AG20443 (cell line): ENCODE measurements around the gene MAPT.
"Not testable (repeated sequence)": the region's sequence is repeated elsewhere in the genome, so short reads cannot be mapped to it uniquely, and the experiment has no call there.

Source experiments
- DNase-seq: peaks from one replicate; pipeline ENCODE4 v3.0.0; 2012; ENCODE audit warnings: low spot score, mixed read lengths

The MAPT gene

GRCh38 chr17:45862127-45862526 is 32.2 kb upstream of the MAPT start:
- not testable (repeated sequence) for DNase-seq

DNA sequence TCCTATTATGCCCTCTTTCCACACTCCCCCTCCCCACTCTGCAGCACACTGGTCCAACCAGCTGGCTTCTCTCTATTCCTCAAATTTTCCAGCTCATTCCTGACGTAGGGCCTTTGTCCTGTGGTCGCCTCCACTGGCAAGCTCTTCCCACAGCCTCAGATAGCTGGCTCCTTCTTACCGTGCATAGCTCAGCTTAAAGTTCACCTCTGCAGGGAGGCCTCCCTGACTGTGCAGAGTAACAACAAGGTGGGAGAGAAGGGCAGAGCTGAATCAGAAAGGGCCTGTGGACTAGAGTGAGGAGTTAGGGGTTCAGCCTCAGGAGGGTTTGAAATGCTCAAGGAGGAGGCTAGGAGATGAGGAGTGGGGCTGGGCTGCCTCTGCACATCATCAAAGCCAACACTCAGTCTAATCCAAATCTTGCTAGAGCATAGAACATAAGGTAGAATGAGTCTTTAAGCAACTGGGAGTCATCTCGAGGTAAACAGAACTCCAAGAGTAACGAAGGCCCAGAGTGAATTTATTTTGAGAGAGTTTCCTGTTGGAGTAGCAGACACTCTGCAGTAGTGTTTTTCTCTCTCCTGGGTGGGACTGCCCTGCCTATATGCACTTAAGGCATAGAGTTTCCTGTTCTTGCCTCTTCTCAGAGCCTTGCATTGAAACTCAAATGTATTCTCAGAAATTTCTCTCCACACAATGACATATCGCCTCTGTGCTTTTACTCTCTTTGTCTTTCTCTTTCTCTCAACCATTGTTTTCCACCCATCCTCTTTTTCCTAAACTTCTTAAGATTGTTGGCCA is 30.3 kb upstream of the MAPT start:
- no peak for DNase-seq

GRCh38 chr17:45867171-45867570 is 27.2 kb upstream of the MAPT start:
- no peak for DNase-seq

DNA sequence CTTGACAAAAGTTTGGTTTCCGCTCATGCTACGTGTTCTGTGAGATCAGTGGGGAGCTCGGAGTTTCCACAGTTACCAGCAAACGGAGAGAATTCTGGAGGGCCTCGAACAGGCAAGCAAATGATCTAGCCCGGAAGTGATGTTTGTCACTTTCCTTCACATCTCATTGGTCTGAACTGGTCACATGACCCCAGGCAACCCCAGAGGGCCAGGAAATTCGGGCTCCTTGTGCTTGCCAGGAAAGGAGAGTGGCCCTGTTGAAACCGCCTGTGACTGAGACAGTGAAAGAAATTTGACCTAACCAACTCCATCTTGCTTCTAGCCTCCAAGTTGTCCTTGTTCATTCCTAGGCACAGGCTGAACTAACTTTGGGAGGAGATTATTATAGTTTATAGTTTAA is 26.7 kb upstream of the MAPT start:
- DNase-seq, result no peak

- DNase-seq, result no peak
Measured at GRCh38 chr17:45868276-45868675, 26.1 kb upstream of the MAPT start.

GRCh38 chr17:45869676-45870341 is 24.5 kb upstream of the MAPT start:
- DNase-seq, result no peak

- DNase-seq, result no peak
Measured at GRCh38 chr17:45870342-45870974, 23.9 kb upstream of the MAPT start.

GRCh38 chr17:45871718-45872117 is 22.6 kb upstream of the MAPT start:
- DNase-seq, result no peak

DNA sequence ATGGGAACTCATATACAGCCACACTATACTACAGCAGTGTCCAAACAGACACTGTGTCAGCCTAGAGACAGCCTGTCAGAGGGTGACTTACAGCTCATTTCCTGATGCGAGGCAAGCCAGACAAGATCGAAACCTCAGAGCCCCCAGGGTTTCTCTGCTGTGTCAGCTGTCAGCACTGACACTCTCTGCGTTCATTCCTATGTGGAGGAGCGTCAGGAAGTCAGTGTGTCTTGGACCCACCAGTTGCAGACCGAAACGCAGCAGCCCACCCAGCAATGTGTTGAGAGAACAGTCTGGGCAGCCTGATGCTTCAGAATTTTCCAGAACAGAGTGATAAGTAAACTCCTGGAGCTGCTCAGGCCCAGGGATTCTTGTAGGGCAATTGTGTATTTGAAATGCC is 20.6 kb upstream of the MAPT start:
- no peak for DNase-seq

DNA sequence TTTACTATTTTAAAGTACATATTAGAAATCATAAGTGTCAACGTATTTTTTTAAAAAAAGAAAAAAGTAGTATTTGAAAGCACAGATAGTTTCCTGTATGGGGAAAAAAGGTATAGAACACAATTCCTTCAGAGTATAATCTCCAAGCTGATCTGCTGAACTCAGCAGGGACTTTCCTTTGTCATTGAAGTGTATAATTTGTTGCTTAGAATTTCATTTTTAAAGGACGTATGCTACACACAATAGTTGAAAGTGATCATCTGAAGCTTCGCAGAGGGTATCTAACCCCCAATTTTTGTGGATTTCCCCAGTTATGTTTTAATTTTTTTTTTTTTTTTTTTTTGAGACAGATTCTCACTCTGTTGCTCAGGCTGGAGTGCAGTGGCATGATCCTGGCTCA is 20.2 kb upstream of the MAPT start:
- no peak for DNase-seq

- no peak for DNase-seq
Measured at GRCh38 chr17:45876539-45876938, 17.8 kb upstream of the MAPT start.

GRCh38 chr17:45877467-45877866 is 16.9 kb upstream of the MAPT start:
- no peak for DNase-seq

DNA sequence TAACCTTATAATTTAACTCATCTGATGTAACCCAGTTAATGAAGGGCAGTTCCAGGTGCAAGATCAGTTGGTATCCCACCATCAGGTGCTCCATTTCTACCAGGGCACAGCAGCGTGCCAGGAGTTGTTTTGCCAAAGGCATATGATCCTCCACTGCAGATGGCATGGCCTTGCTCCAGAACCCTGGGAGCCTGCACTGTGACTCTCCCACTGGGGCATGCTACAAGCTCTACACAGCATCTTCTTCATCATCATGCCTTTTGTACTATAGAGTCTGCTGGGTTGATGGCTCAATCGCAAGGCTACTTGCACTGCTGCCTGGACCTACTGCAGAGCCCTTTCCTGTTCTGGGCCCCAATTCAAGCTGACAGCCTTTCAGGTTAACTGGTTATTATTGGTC is 11.3 kb upstream of the MAPT start:
- DNase-seq, result no peak

DNA sequence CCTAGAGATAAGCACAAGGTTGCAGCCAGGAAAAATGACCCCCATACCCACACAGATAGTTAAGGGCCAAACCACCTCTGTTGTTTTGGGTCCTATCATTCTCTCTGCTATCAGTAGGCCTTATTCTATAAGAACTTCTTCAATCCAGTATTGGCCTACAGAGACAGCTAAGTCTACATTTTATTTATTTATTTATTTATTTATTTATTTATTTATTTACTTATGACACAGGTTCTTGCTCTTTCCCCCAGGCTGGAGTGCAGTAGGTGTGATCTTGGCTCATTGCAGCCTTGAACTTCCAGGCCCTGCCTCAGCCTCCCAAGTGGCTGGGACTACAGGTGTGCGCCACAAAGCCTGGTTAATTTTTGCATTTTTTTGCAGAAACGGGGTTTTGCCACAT is 7.5 kb upstream of the MAPT start:
- no peak for DNase-seq

GRCh38 chr17:45888392-45888791 is 6.0 kb upstream of the MAPT start:
- DNase-seq, result no peak

- no peak for DNase-seq
Measured at GRCh38 chr17:45889579-45889978, 4.8 kb upstream of the MAPT start.

GRCh38 chr17:45893725-45894021 is 681 bp upstream of the MAPT start:
- no peak for DNase-seq

DNA sequence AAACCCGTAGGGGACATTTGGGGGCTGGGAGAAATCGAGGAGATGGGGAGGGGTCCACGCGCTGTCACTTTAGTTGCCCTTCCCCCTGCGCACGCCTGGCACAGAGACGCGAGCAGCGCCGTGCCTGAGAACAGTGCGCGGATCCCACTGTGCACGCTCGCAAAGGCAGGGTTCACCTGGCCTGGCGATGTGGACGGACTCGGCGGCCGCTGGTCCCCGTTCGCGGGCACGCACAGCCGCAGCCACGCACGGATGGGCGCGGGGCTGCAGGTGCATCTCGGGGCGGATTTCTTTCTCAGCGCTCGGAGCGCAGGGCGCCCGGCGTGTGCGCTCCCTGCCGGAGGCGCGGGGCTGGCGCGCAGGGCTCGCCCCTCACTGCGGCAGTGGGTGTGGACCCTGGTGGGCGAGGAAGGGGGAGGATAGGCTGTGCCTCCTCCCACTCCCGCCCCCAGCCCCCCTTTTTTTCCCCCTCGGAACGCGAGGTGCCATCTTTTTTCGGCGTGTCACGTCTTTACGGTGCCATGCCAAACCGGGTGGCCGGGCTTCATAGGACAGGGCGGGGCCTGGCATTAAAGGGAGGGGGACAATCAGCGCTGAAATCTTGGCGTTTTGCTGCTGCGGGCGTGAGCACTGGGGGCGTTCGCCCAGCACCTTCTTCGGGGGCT is 1.1 kb downstream of the MAPT start:
- no peak for DNase-seq

GRCh38 chr17:45895969-45896785 is 1.8 kb downstream of the MAPT start:
- DNase-seq, result no peak

DNA sequence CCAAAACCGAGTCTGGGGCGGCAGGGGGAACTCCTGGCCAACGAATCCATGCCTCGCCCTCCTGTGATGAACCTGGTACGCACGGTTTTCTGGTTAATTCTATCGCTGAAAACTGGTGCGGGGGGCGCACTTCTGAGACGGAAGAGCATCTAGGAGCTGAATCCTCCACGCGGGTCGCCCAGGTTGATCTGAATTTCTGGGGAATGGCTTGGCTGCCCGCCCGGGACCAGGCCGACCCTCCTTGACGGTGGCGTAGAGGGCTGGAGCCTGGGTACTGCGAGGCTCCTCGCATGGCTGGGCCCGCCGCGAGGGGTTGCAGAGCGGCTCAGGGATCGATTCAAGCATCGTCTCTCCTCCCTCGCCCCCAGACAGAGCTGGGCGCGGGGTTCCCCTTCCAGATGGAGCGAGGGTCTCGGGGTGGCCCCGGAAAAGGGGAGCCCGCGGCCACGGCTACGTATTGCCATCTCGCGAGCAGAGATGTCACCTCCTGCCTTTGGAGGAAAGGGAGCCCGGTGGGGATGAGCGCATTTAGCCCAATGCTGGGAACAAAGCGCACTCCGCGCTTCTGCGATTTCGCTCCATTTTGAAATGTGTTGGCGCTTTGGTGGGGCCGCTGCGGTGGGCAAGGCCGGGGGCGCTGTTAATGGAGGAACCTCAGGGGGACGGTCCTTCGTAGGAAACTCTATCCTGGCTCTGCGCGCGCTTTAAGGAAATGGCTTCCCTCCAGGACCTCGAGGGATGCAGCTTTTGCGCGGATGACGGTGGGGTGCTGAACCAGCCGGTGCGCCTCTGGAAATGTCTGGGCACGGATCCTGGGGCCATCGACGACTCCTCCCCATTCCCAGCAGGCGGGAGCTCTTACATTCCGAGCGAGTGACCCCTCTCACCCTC is 2.7 kb downstream of the MAPT start:
- no peak for DNase-seq

GRCh38 chr17:45900136-45900535 is 5.8 kb downstream of the MAPT start:
- DNase-seq, result no peak
